Spleen (tissue), 11 donors: ENCODE results near the gene KTN1. TPM values are rescaled to one million over a fixed set of nuclear protein-coding genes. Genes with fewer than 3 reads are reported as not detected.

ENCODE experiments used
- DNase-seq: peaks from one replicate; pipeline ENCODE4 v3.0.0-alpha.2; 2020
- H3K27ac ChIP-seq, 8 donors: fragments of 200-600 bp; sonication (generic) in 7 of 8; 1 replicate in 4 of 8; 2 replicates in 4 of 8; pipeline versions ENCODE4 v1.5.0 to v1.8.0; 2016 to 2021; ENCODE audit warnings: inconsistent platforms in 4 of 8, mild to moderate bottlenecking in 4 of 8, moderate library complexity in 1 of 8
- H3K27me3 ChIP-seq, 7 donors: fragments of 200-600 bp; sonication (generic) in 6 of 7; replicated peaks in 1 of 7; 1 replicate in 4 of 7; 2 replicates in 3 of 7; pipeline versions ENCODE4 v1.5.0 to v1.8.0; 2016 to 2021; ENCODE audit warnings: inconsistent platforms in 3 of 7, mild to moderate bottlenecking in 1 of 7
- H3K36me3 ChIP-seq, 6 donors: fragments of 200-600 bp; sonication (generic) in 5 of 6; 1 replicate in 4 of 6; 2 replicates in 2 of 6; pipeline versions ENCODE4 v1.5.0 to v1.8.0; 2016 to 2021; ENCODE audit warnings: inconsistent platforms in 2 of 6
- H3K4me1 ChIP-seq, 6 donors: fragments of 200-600 bp; sonication (generic) in 5 of 6; 1 replicate in 3 of 6; 2 replicates in 3 of 6; pipeline versions ENCODE4 v1.5.0 to v1.8.0; 2016 to 2021; ENCODE audit warnings: inconsistent platforms in 3 of 6
- H3K4me3 ChIP-seq, 8 donors: fragments of 200-600 bp; sonication (generic) in 7 of 8; 1 replicate in 4 of 8; 2 replicates in 4 of 8; pipeline versions ENCODE4 v1.5.0 to v1.8.0; 2016 to 2021; ENCODE audit warnings: inconsistent platforms in 4 of 8, mild to moderate bottlenecking in 4 of 8, moderate library complexity in 2 of 8
- H3K9me3 ChIP-seq, 8 donors: fragments of 200-600 bp; sonication (generic) in 7 of 8; 1 replicate in 4 of 8; 2 replicates in 4 of 8; pipeline versions ENCODE4 v1.5.0 to v1.8.0; 2016 to 2021; ENCODE audit warnings: inconsistent platforms in 4 of 8
- CTCF ChIP-seq, 11 experiments: fragments of 200-600 bp in 7 of 11; fragments of 450-650 bp in 4 of 11; sonication (generic) in 4 of 11; IDR thresholded peaks in 8 of 11; conservative IDR thresholded peaks in 3 of 11; 1 replicate in 7 of 11; 2 replicates in 4 of 11; pipeline versions ENCODE4 v1.4.0 to v1.8.0; 2016 to 2021; ENCODE audit warnings: antibody characterized with exemption in 11 of 11, inconsistent platforms in 4 of 11, mild to moderate bottlenecking in 1 of 11
- POLR2A ChIP-seq, 3 donors: fragments of 450-650 bp; IDR thresholded peaks; one replicate each; pipeline ENCODE4 v1.5.1; 2017; ENCODE audit warnings: antibody characterized with exemption in 3 of 3, mild to moderate bottlenecking in 1 of 3
- POLR2AphosphoS5 ChIP-seq, 3 donors: sonication (generic); formaldehyde crosslinking; IDR thresholded peaks; one replicate each; pipeline ENCODE4 v1.5.1; 2017; ENCODE audit warnings: antibody characterized with exemption in 3 of 3
- WGBS, 5 donors: extraction: QIAGEN DNeasy Blood & Tissue Kit in 3 of 5; methylation state at CpG; one replicate each; pipeline versions ENCODE4 v1.1.5 to v1.1.7; 2013 to 2018; 5-methylcytosine and 5-hydroxymethylcytosine counted together
- intact Hi-C: fragments of 100-400 bp; cut with DNase I; formaldehyde crosslinking; loops from one replicate; pipeline ENCODE4 v1.15.0; 2023; ENCODE audit warnings: low total_unique reads
- polyA plus RNA-seq, 3 donors: library from polyadenylated mRNA; stranded (reverse); fragments of 200-250 nt; gene quantifications; one replicate each; pipeline ENCODE4 v1.2.1, GENCODE V29; 2013
- total RNA-seq, 7 donors: library from RNA; depleted of rRNA in 3 of 7; stranded (reverse); fragments of >200 nt in 3 of 7; fragmentation: NEBNext Ultra II Directional in 4 of 7; extraction: Animal tissue kit (Norgen Biotek cat#: 25700) in 4 of 7; gene quantifications; one replicate each; pipeline versions ENCODE4 v1.1.0 to v1.2.1, GENCODE V29; 2016 to 2021
- donor health status: healthy with polysubstance abuse.
- donor health status: DM: no; HTN: no; CAD: no; lungs with moderate emphysema.
- donor health status: DM: no; HTN: no; CAD: no.
- donor health status: Bipolar disorder and iron deficiency.
- donor health status: healthy.
- donor health status: DM: no; HTN: no; CAD: no.
- donor health status: DM: yes; HTN: yes; CAD: no.

Gene KTN1
- total and polyA plus RNA-seq, 10 donors = 53.1 to 139 (median 114) TPM

- TF ChIP-seq CTCF (IDR thresholded peaks at IDR 0.05 in 8 of 11, conservative IDR thresholded peaks at IDR 0.05 in 3 of 11) = no peak
- TF ChIP-seq POLR2AphosphoS5 (IDR thresholded peaks at IDR 0.05) = no peak
- TF ChIP-seq POLR2A (IDR thresholded peaks at IDR 0.05) = no peak
- H3K27me3 ChIP-seq = no peaks in the 10 kb centered on the region
- intact Hi-C loops = no loop called here
- no peaks in the 10 kb centered on the region for H3K4me1 ChIP-seq
- no peaks in the 10 kb centered on the region for H3K9me3 ChIP-seq
- H3K27ac ChIP-seq = no peak overlapping the region
- DNase-seq = no peak
- WGBS, 5 donors = 44 to 86% (median 72%) methylated on average over 4 of the region's 4 CpGs
- H3K36me3 ChIP-seq = no peaks in the 10 kb centered on the region
- no peak overlapping the region for H3K4me3 ChIP-seq
Measured at GRCh38 chr14:55713486-55713885, 133.5 kb downstream of the KTN1 start.

GRCh38 chr14:55715889-55716288, 135.9 kb downstream of the KTN1 start:
- DNase-seq = no peak
- 56 to 80% (median 73%) methylated on average over 5 of the region's 5 CpGs for WGBS, 5 donors
- H3K9me3 ChIP-seq = no peaks in the 10 kb centered on the region
- H3K36me3 ChIP-seq = no peaks in the 10 kb centered on the region
- H3K27me3 ChIP-seq = no peaks in the 10 kb centered on the region
- H3K27ac ChIP-seq = no peak overlapping the region
- no peak overlapping the region for H3K4me3 ChIP-seq
- intact Hi-C loops = no loop called here
- H3K4me1 ChIP-seq = no peaks in the 10 kb centered on the region
- TF ChIP-seq POLR2AphosphoS5 (IDR thresholded peaks at IDR 0.05) (no peak), CTCF (IDR thresholded peaks at IDR 0.05 in 8 of 11, conservative IDR thresholded peaks at IDR 0.05 in 3 of 11) (no peak), POLR2A (IDR thresholded peaks at IDR 0.05) (no peak)

- no peak for TF ChIP-seq CTCF (IDR thresholded peaks at IDR 0.05 in 8 of 11, conservative IDR thresholded peaks at IDR 0.05 in 3 of 11)
- no peak for TF ChIP-seq POLR2A (IDR thresholded peaks at IDR 0.05)
- no peak for TF ChIP-seq POLR2AphosphoS5 (IDR thresholded peaks at IDR 0.05)
Measured at GRCh38 chr14:55717621-55718020, 137.6 kb downstream of the KTN1 start.

GRCh38 chr14:55718551-55718950, 138.5 kb downstream of the KTN1 start:
- Histone ChIP-seq H3K4me3 (no peak overlapping the region), H3K36me3 (no peaks in the 10 kb centered on the region), H3K27me3 (no peaks in the 10 kb centered on the region), H3K9me3 (no peaks in the 10 kb centered on the region), H3K4me1 (no peaks in the 10 kb centered on the region), H3K27ac (no peak overlapping the region)
- TF ChIP-seq POLR2A (IDR thresholded peaks at IDR 0.05) (no peak), CTCF (IDR thresholded peaks at IDR 0.05 in 8 of 11, conservative IDR thresholded peaks at IDR 0.05 in 3 of 11) (no peak), POLR2AphosphoS5 (IDR thresholded peaks at IDR 0.05) (no peak)
- 89 to 100% (median 94%) methylated on average over 1 of the region's 1 CpG for WGBS, 5 donors
- DNase-seq = no peak
- intact Hi-C loops = no loop called here

More at GRCh38 chr14:55717621-55718020, 137.6 kb downstream of the KTN1 start:
- no peak overlapping the region for H3K4me3 ChIP-seq
- H3K4me1 ChIP-seq = no peaks in the 10 kb centered on the region
- no peak for DNase-seq
- intact Hi-C loops = no loop called here
- no peaks in the 10 kb centered on the region for H3K9me3 ChIP-seq
- WGBS, 5 donors = 93 to 97% (median 96%) methylated on average over 4 of the region's 4 CpGs
- H3K27ac ChIP-seq = no peak overlapping the region
- H3K27me3 ChIP-seq = no peaks in the 10 kb centered on the region
- H3K36me3 ChIP-seq = no peaks in the 10 kb centered on the region
